GM21390 (cell line): ENCODE results near the gene BRD2.

Source experiments
- ATAC-seq: cut with Tn5 transposase; IDR thresholded peaks from one replicate; pipeline ENCODE4 v1.9.1; 2021; ENCODE audit not compliant: unreplicated experiment

The BRD2 gene

GRCh38 chr6:32947552-32948465, 20.6 kb upstream of the BRD2 start:
- no peak for ATAC-seq

- no peak for ATAC-seq
These were observed 19.3 kb upstream of the BRD2 start for GRCh38 chr6:32949113-32949512.

- no peak for ATAC-seq
These were observed 18.4 kb upstream of the BRD2 start for GRCh38 chr6:32950010-32950409.

GRCh38 chr6:32950449-32950848, 17.9 kb upstream of the BRD2 start:
- no peak for ATAC-seq

GRCh38 chr6:32952817-32953739, 15.3 kb upstream of the BRD2 start, which contains the start of gene HLA-DMA:
TSS of gene HLA-DMA (minus strand) at chr6:32953097. CDS start at chr6:32953036, 61 bp downstream.
- ATAC-seq = peak; percentile 88

GRCh38 chr6:32953775-32954174, 14.6 kb upstream of the BRD2 start:
- ATAC-seq = no peak

- no peak for ATAC-seq
These were observed 14.1 kb upstream of the BRD2 start for GRCh38 chr6:32954267-32954666.

GRCh38 chr6:32954986-32955802, 13.2 kb upstream of the BRD2 start:
- ATAC-seq = no peak

GRCh38 chr6:32956176-32956575, 12.2 kb upstream of the BRD2 start:
- ATAC-seq = no peak

GRCh38 chr6:32960563-32960962, 7.8 kb upstream of the BRD2 start:
- no peak for ATAC-seq

- ATAC-seq = no peak
These were observed 6.1 kb upstream of the BRD2 start for GRCh38 chr6:32962213-32962826.

GRCh38 chr6:32963866-32964265, 4.5 kb upstream of the BRD2 start:
- no peak for ATAC-seq

- no peak for ATAC-seq
These were observed 3.6 kb upstream of the BRD2 start for GRCh38 chr6:32964776-32965175.

- ATAC-seq = no peak
These were observed 973 bp upstream of the BRD2 start for GRCh38 chr6:32967151-32968091.

GRCh38 chr6:32968867-32969684, 682 bp downstream of the BRD2 start:
- no peak for ATAC-seq

GRCh38 chr6:32969685-32970412, 1.5 kb downstream of the BRD2 start:
- ATAC-seq = no peak

- no peak for ATAC-seq
These were observed 2.2 kb downstream of the BRD2 start for GRCh38 chr6:32970413-32971241.
